ENCODE results near the gene EIF4G1. TPM values are rescaled to one million over a fixed set of nuclear protein-coding genes. Genes with fewer than 3 reads are reported as not detected.

EIF4G1 gene
- total and polyA plus RNA-seq, 2 experiments from 2014 or later = 227 to 552 TPM

GRCh38 chr3:184377374-184377773 lies 63.0 kb downstream of the EIF4G1 start:
- H3K36me3 ChIP-seq (ENCODE audit: insufficient read depth) = no peaks in the 10 kb centered on the region
- no peaks in the 10 kb centered on the region for H4K20me1 ChIP-seq (replicated peaks; ENCODE audit: insufficient read depth)
- Mint-ChIP-seq H3K9me3 (no peaks in the 10 kb centered on the region), H3K4me3 (peak overlapping the region; percentile 52; the same call in 2 of the 3 replicates), H3K4me1 (peaks cover 44% of the 10 kb centered on the region), H3K27me3 (ENCODE audit: insufficient read depth, low read depth, poor library complexity) (peaks cover 50% of the 10 kb centered on the region), H3K27ac (no peak overlapping the region), H3K36me3 (ENCODE audit: low read depth) (no peaks in the 10 kb centered on the region)
- DNase-seq (ENCODE audit: low spot score) (no peak), ATAC-seq (no peak)
- peak overlapping the region; percentile 63; the same call in 1 of the 2 replicates for H2AFZ ChIP-seq
- H3K27ac ChIP-seq (ENCODE audit: low read depth) = no peak overlapping the region
- peak overlapping the region; percentile 85; the same call in 1 of the 2 replicates for H3K4me2 ChIP-seq
- H3K79me2 ChIP-seq (replicated peaks; ENCODE audit: insufficient read depth) = no peaks in the 10 kb centered on the region
- H3K9me2 ChIP-seq (ENCODE audit: insufficient read depth) = no peaks in the 10 kb centered on the region
- peaks cover 44% of the 10 kb centered on the region for H3K27me3 ChIP-seq (ENCODE audit: insufficient read depth)
- H3F3A ChIP-seq (replicated peaks; ENCODE audit: low read depth) = 0 out of 2 replicates have a peak, but pooled peaks cover 4% of the 10 kb centered on the region
- TF ChIP-seq POLR2AphosphoS5 (IDR thresholded peaks at IDR 0.05; ENCODE audit: low read depth) (no peak), ETS1 (IDR thresholded peaks at IDR 0.05) (no peak), CREB1 (CRISPR knock-in tag; IDR thresholded peaks at IDR 0.05; ENCODE audit: low read depth) (no peak), ZNF114 (CRISPR knock-in tag; IDR thresholded peaks at IDR 0.05) (no peak), NANOG (IDR thresholded peaks at IDR 0.05; ENCODE audit: borderline replicate concordance) (no peak), JUNB (IDR thresholded peaks at IDR 0.05; ENCODE audit: unreplicated experiment) (no peak), EZH2 (IDR thresholded peaks at IDR 0.05; ENCODE audit: low read depth, unreplicated experiment) (no peak), ZNF331 (CRISPR knock-in tag; IDR thresholded peaks at IDR 0.05; ENCODE audit: low read depth) (no peak)
- H3K4me1 ChIP-seq (ENCODE audit: insufficient read depth) = peaks cover 39% of the 10 kb centered on the region
- no peak overlapping the region for H3K4me3 ChIP-seq

GRCh38 chr3:184377882-184378445 lies 63.6 kb downstream of the EIF4G1 start, which contains the start of gene THPO:
Gene THPO (minus strand): TSS chr3:184378207. CDS start chr3:184376259, 1,948 bp downstream.
- Histone ChIP-seq H3K4me3 (peak within 1 kb of the TSS; percentile 54), H3K27me3 (ENCODE audit: insufficient read depth) (peaks cover 50% of the 10 kb centered on the region), H3K4me1 (ENCODE audit: insufficient read depth) (peaks cover 39% of the 10 kb centered on the region), H3K4me2 (peak within 1 kb of the TSS; percentile 85), H3K27ac (ENCODE audit: low read depth) (no peak within 1 kb of the TSS), H3K9me2 (ENCODE audit: insufficient read depth) (no peaks in the 10 kb centered on the region), H3F3A (replicated peaks; ENCODE audit: low read depth) (0 out of 2 replicates have a peak, but pooled peaks cover 4% of the 10 kb centered on the region), H3K36me3 (ENCODE audit: insufficient read depth) (no peaks in the 10 kb centered on the region), H4K20me1 (replicated peaks; ENCODE audit: insufficient read depth) (no peaks in the 10 kb centered on the region), H2AFZ (peak within 1 kb of the TSS; percentile 78), H3K79me2 (replicated peaks; ENCODE audit: insufficient read depth) (no peaks in the 10 kb centered on the region)
- ATAC-seq (peak; percentile 41), DNase-seq (ENCODE audit: low spot score) (peak; percentile 52)
- TF ChIP-seq STAT1 (IDR thresholded peaks at IDR 0.05; ENCODE audit: unreplicated experiment) (no peak), CREB1 (CRISPR knock-in tag; IDR thresholded peaks at IDR 0.05; ENCODE audit: low read depth) (0 out of 2 replicates have a peak, but pooled peaks have one; percentile 4)
- Mint-ChIP-seq H3K36me3 (ENCODE audit: low read depth) (no peaks in the 10 kb centered on the region), H3K4me3 (peak within 1 kb of the TSS; percentile 75), H3K4me1 (peaks cover 42% of the 10 kb centered on the region), H3K9me3 (no peaks in the 10 kb centered on the region), H3K27me3 (ENCODE audit: insufficient read depth, low read depth, poor library complexity) (peaks cover 52% of the 10 kb centered on the region), H3K27ac (no peak within 1 kb of the TSS)
